ENCODE measurements around the gene DSCAML1. TPM values are rescaled to one million over a fixed set of nuclear protein-coding genes. Genes with fewer than 3 reads are reported as not detected.

DSCAML1 gene
- total and polyA plus RNA-seq, 9 of the 15 experiments (the other 6 are each of a cell fraction or from before 2014, with no cell fraction given) = not detected

GRCh38 chr11:117809236-117810055, 12.4 kb upstream of the DSCAML1 start (continued):
- TF ChIP-seq CHD7 (IDR thresholded peaks at IDR 0.05; ENCODE audit: low read depth, low read length) = no peak
- TF ChIP-seq ZBTB33 (CRISPR knock-in tag; IDR thresholded peaks at IDR 0.05) = no peak
- TF ChIP-seq POLR2AphosphoS2 (IDR thresholded peaks at IDR 0.05; ENCODE audit: low read length) = no peak
- no peak for TF ChIP-seq ZNF354B (CRISPR knock-in tag; IDR thresholded peaks at IDR 0.05)
- TF ChIP-seq ZNF707 (CRISPR knock-in tag; conservative IDR thresholded peaks at IDR 0.05) = no peak
- no peak for TF ChIP-seq TRIM28 (IDR thresholded peaks at IDR 0.05)
- no peak for TF ChIP-seq NFXL1 (CRISPR knock-in tag; IDR thresholded peaks at IDR 0.05)
- no peak for TF ChIP-seq GABPA (tag; conservative IDR thresholded peaks at IDR 0.05; ENCODE audit: low read depth)
- no peak for TF ChIP-seq TAF15 (IDR thresholded peaks at IDR 0.05; ENCODE audit: low read depth, low read length)
- no peak; the same call in 1 of the 2 replicates for TF ChIP-seq HDGF (IDR thresholded peaks at IDR 0.05)
- TF ChIP-seq CLOCK (CRISPR knock-in tag; IDR thresholded peaks at IDR 0.05; ENCODE audit: borderline replicate concordance) = no peak
- TF ChIP-seq FOXP1 (CRISPR knock-in tag; IDR thresholded peaks at IDR 0.05) = no peak

Measured in K562 (cell line).